Spleen (tissue), 11 donors: ENCODE results near the gene PTPRG. TPM values are rescaled to one million over a fixed set of nuclear protein-coding genes. Genes with fewer than 3 reads are reported as not detected.

Experiments used
- DNase-seq: peaks from one replicate; pipeline ENCODE4 v3.0.0-alpha.2; 2020
- H3K27ac ChIP-seq, 8 donors: fragments of 200-600 bp; sonication (generic) in 7 of 8; 1 replicate in 4 of 8; 2 replicates in 4 of 8; pipeline versions ENCODE4 v1.5.0 to v1.8.0; 2016 to 2021; ENCODE audit warnings: inconsistent platforms in 4 of 8, mild to moderate bottlenecking in 4 of 8, moderate library complexity in 1 of 8
- H3K27me3 ChIP-seq, 7 donors: fragments of 200-600 bp; sonication (generic) in 6 of 7; replicated peaks in 1 of 7; 1 replicate in 4 of 7; 2 replicates in 3 of 7; pipeline versions ENCODE4 v1.5.0 to v1.8.0; 2016 to 2021; ENCODE audit warnings: inconsistent platforms in 3 of 7, mild to moderate bottlenecking in 1 of 7
- H3K36me3 ChIP-seq, 6 donors: fragments of 200-600 bp; sonication (generic) in 5 of 6; 1 replicate in 4 of 6; 2 replicates in 2 of 6; pipeline versions ENCODE4 v1.5.0 to v1.8.0; 2016 to 2021; ENCODE audit warnings: inconsistent platforms in 2 of 6
- H3K4me1 ChIP-seq, 6 donors: fragments of 200-600 bp; sonication (generic) in 5 of 6; 1 replicate in 3 of 6; 2 replicates in 3 of 6; pipeline versions ENCODE4 v1.5.0 to v1.8.0; 2016 to 2021; ENCODE audit warnings: inconsistent platforms in 3 of 6
- H3K4me3 ChIP-seq, 8 donors: fragments of 200-600 bp; sonication (generic) in 7 of 8; 1 replicate in 4 of 8; 2 replicates in 4 of 8; pipeline versions ENCODE4 v1.5.0 to v1.8.0; 2016 to 2021; ENCODE audit warnings: inconsistent platforms in 4 of 8, mild to moderate bottlenecking in 4 of 8, moderate library complexity in 2 of 8
- H3K9me3 ChIP-seq, 8 donors: fragments of 200-600 bp; sonication (generic) in 7 of 8; 1 replicate in 4 of 8; 2 replicates in 4 of 8; pipeline versions ENCODE4 v1.5.0 to v1.8.0; 2016 to 2021; ENCODE audit warnings: inconsistent platforms in 4 of 8
- CTCF ChIP-seq, 11 experiments: fragments of 200-600 bp in 7 of 11; fragments of 450-650 bp in 4 of 11; sonication (generic) in 4 of 11; IDR thresholded peaks in 8 of 11; conservative IDR thresholded peaks in 3 of 11; 1 replicate in 7 of 11; 2 replicates in 4 of 11; pipeline versions ENCODE4 v1.4.0 to v1.8.0; 2016 to 2021; ENCODE audit warnings: antibody characterized with exemption in 11 of 11, inconsistent platforms in 4 of 11, mild to moderate bottlenecking in 1 of 11
- POLR2A ChIP-seq, 3 donors: fragments of 450-650 bp; IDR thresholded peaks; one replicate each; pipeline ENCODE4 v1.5.1; 2017; ENCODE audit warnings: antibody characterized with exemption in 3 of 3, mild to moderate bottlenecking in 1 of 3
- POLR2AphosphoS5 ChIP-seq, 3 donors: sonication (generic); formaldehyde crosslinking; IDR thresholded peaks; one replicate each; pipeline ENCODE4 v1.5.1; 2017; ENCODE audit warnings: antibody characterized with exemption in 3 of 3
- WGBS, 5 donors: extraction: QIAGEN DNeasy Blood & Tissue Kit in 3 of 5; methylation state at CpG; one replicate each; pipeline versions ENCODE4 v1.1.5 to v1.1.7; 2013 to 2018; 5-methylcytosine and 5-hydroxymethylcytosine counted together
- intact Hi-C: fragments of 100-400 bp; cut with DNase I; formaldehyde crosslinking; loops from one replicate; pipeline ENCODE4 v1.15.0; 2023; ENCODE audit warnings: low total_unique reads
- polyA plus RNA-seq, 3 donors: library from polyadenylated mRNA; stranded (reverse); fragments of 200-250 nt; gene quantifications; one replicate each; pipeline ENCODE4 v1.2.1, GENCODE V29; 2013
- total RNA-seq, 7 donors: library from RNA; depleted of rRNA in 3 of 7; stranded (reverse); fragments of >200 nt in 3 of 7; fragmentation: NEBNext Ultra II Directional in 4 of 7; extraction: Animal tissue kit (Norgen Biotek cat#: 25700) in 4 of 7; gene quantifications; one replicate each; pipeline versions ENCODE4 v1.1.0 to v1.2.1, GENCODE V29; 2016 to 2021
- donor health status: healthy with polysubstance abuse.
- donor health status: DM: no; HTN: no; CAD: no; lungs with moderate emphysema.
- donor health status: DM: no; HTN: no; CAD: no.
- donor health status: Bipolar disorder and iron deficiency.
- donor health status: healthy.
- donor health status: DM: no; HTN: no; CAD: no.
- donor health status: DM: yes; HTN: yes; CAD: no.

The PTPRG gene
- total and polyA plus RNA-seq, 10 donors, result 0.89 to 77.0 (median 34.5) TPM

- DNase-seq, result no peak
- no peak overlapping the region for H3K4me3 ChIP-seq
- peaks cover 0 to 11% (median 2%) of the 10 kb centered on the region in 8 donors for H3K9me3 ChIP-seq
- intact Hi-C loops, result no loop called here
- TF ChIP-seq POLR2A (IDR thresholded peaks at IDR 0.05) (no peak), POLR2AphosphoS5 (IDR thresholded peaks at IDR 0.05) (no peak), CTCF (IDR thresholded peaks at IDR 0.05 in 8 of 11, conservative IDR thresholded peaks at IDR 0.05 in 3 of 11) (no peak)
- H3K4me1 ChIP-seq, result peaks cover 0 to 15% (median 0%) of the 10 kb centered on the region in 6 donors
- H3K27ac ChIP-seq, result no peak overlapping the region
- 88 to 95% (median 92%) methylated on average over 1 of the region's 1 CpG for WGBS, 5 donors
- peaks cover 0 to 16% (median 0%) of the 10 kb centered on the region in 7 donors for H3K27me3 ChIP-seq
- no peaks in the 10 kb centered on the region for H3K36me3 ChIP-seq
Observed at GRCh38 chr3:62316525-62316924, 755.2 kb downstream of the PTPRG start.

GRCh38 chr3:62318365-62318751 lies 757.0 kb downstream of the PTPRG start:
- peaks cover 0 to 11% (median 2%) of the 10 kb centered on the region in 8 donors for H3K9me3 ChIP-seq
- 41 to 51% (median 43%) methylated on average over 12 of the region's 12 CpGs for WGBS, 5 donors
- peak overlapping the region in 5 of 8 donors; percentile 51 to 78 (median 67) for H3K27ac ChIP-seq
- peak overlapping the region; percentile 8 to 67 (median 46) for H3K4me3 ChIP-seq
- H3K27me3 ChIP-seq, result peaks cover 0 to 16% (median 0%) of the 10 kb centered on the region in 7 donors
- intact Hi-C loops, result no loop called here
- TF ChIP-seq CTCF (IDR thresholded peaks at IDR 0.05 in 8 of 11, conservative IDR thresholded peaks at IDR 0.05 in 3 of 11) (no peak), POLR2A (IDR thresholded peaks at IDR 0.05) (no peak), POLR2AphosphoS5 (IDR thresholded peaks at IDR 0.05) (no peak)
- peaks cover 0 to 8% (median 0%) of the 10 kb centered on the region in 6 donors for H3K36me3 ChIP-seq
- H3K4me1 ChIP-seq, result peaks cover 0 to 15% (median 0%) of the 10 kb centered on the region in 6 donors
- DNase-seq, result no peak

GRCh38 chr3:62318752-62319569 lies 757.6 kb downstream of the PTPRG start:
- H3K4me1 ChIP-seq, result peaks cover 0 to 15% (median 0%) of the 10 kb centered on the region in 6 donors
- DNase-seq, result peak; percentile 88
- peaks cover 0 to 16% (median 0%) of the 10 kb centered on the region in 7 donors for H3K27me3 ChIP-seq
- peak overlapping the region in 6 of 8 donors; percentile 28 to 78 (median 65) for H3K27ac ChIP-seq
- 3 to 7% (median 5%) methylated on average over 49 to 60 of the region's 60 CpGs for WGBS, 5 donors
- intact Hi-C loops, result no loop called here
- H3K36me3 ChIP-seq, result peaks cover 0 to 8% (median 0%) of the 10 kb centered on the region in 6 donors
- peak overlapping the region; percentile 8 to 67 (median 46) for H3K4me3 ChIP-seq
- TF ChIP-seq POLR2AphosphoS5 (IDR thresholded peaks at IDR 0.05), result peak; percentile 43 to 78 (median 70)
- no peak for TF ChIP-seq POLR2A (IDR thresholded peaks at IDR 0.05)
- TF ChIP-seq CTCF (IDR thresholded peaks at IDR 0.05 in 8 of 11, conservative IDR thresholded peaks at IDR 0.05 in 3 of 11), result no peak
- peaks cover 0 to 11% (median 2%) of the 10 kb centered on the region in 8 donors for H3K9me3 ChIP-seq
